Kidney epithelial cell (primary cell): ENCODE data around the gene PLEKHG2. TPM values are rescaled to one million over a fixed set of nuclear protein-coding genes. Genes with fewer than 3 reads are reported as not detected.

Experiments used
- DNase-seq: peaks from one replicate; pipeline ENCODE4 v3.0.0-alpha.2; 2010; ENCODE audit warnings: low read depth
- H3K27me3 ChIP-seq: 2 replicates; pipeline ENCODE4 v1.6.0; 2011; ENCODE audit warnings: low read length; ENCODE audit not compliant: control insufficient read depth, insufficient read depth
- H3K36me3 ChIP-seq: 2 replicates; pipeline ENCODE4 v1.5.1; 2011; ENCODE audit warnings: low read length; ENCODE audit not compliant: control insufficient read depth, insufficient read depth
- H3K4me3 ChIP-seq: 2 replicates; pipeline ENCODE4 v1.5.1; 2011; ENCODE audit warnings: low read depth, mild to moderate bottlenecking, control low read depth, low read length
- CTCF ChIP-seq: IDR thresholded peaks from 2 replicates; pipeline ENCODE4 v1.5.1; 2011; ENCODE audit warnings: mild to moderate bottlenecking, moderate library complexity, low read length, control low read depth, inconsistent platforms; ENCODE audit not compliant: insufficient read depth, poor library complexity, severe bottlenecking
- total RNA-seq: library from RNA; depleted of rRNA; stranded (reverse); fragments of >200 nt; gene quantifications from 2 replicates; pipeline ENCODE4 v1.2.3, GENCODE V29; 2015

The PLEKHG2 gene
- total RNA-seq, 1 donor from 2014 or later = 22.8 TPM

- Histone ChIP-seq H3K27me3 (no peaks in the 10 kb centered on the region), H3K4me3 (peak overlapping the region; percentile 96), H3K36me3 (peaks cover 6% of the 10 kb centered on the region)
- DNase-seq = no peak
- no peak for TF ChIP-seq CTCF
Measured at GRCh38 chr19:39415111-39416046, 2.9 kb downstream of the PLEKHG2 start.

- DNase-seq = no peak
- H3K4me3 ChIP-seq = no peak overlapping the region
- peaks cover 6% of the 10 kb centered on the region for H3K36me3 ChIP-seq
- H3K27me3 ChIP-seq = no peaks in the 10 kb centered on the region
- no peak for TF ChIP-seq CTCF
Measured at GRCh38 chr19:39416152-39417120, 4.0 kb downstream of the PLEKHG2 start.

- DNase-seq = no peak
- H3K36me3 ChIP-seq = peaks cover 6% of the 10 kb centered on the region
- H3K27me3 ChIP-seq = no peaks in the 10 kb centered on the region
- no peak overlapping the region for H3K4me3 ChIP-seq
- no peak for TF ChIP-seq CTCF
Measured at GRCh38 chr19:39417463-39418181, 5.2 kb downstream of the PLEKHG2 start.

- Histone ChIP-seq H3K36me3 (peaks cover 8% of the 10 kb centered on the region), H3K4me3 (no peak overlapping the region), H3K27me3 (no peaks in the 10 kb centered on the region)
- TF ChIP-seq CTCF = no peak
- no peak for DNase-seq
Measured at GRCh38 chr19:39419003-39419402, 6.5 kb downstream of the PLEKHG2 start.

- TF ChIP-seq CTCF = no peak
- H3K4me3 ChIP-seq = no peak overlapping the region
- no peak for DNase-seq
- H3K36me3 ChIP-seq = peaks cover 10% of the 10 kb centered on the region
- H3K27me3 ChIP-seq = no peaks in the 10 kb centered on the region
Measured at GRCh38 chr19:39420769-39421168, 8.3 kb downstream of the PLEKHG2 start.
